GM12873 (cell line): ENCODE results near the gene RALY.

Experiments
- TF ChIP-seq, protein P1 (sequence below): IDR thresholded peaks from 2 replicates; pipeline ENCODE4 v1.5.1; 2012; ENCODE audit warnings: low read depth, mild to moderate bottlenecking, moderate library complexity, low read length, control low read depth; ENCODE audit not compliant: insufficient read depth; ENCODE audit errors: missing control alignments

RALY gene

DNA sequence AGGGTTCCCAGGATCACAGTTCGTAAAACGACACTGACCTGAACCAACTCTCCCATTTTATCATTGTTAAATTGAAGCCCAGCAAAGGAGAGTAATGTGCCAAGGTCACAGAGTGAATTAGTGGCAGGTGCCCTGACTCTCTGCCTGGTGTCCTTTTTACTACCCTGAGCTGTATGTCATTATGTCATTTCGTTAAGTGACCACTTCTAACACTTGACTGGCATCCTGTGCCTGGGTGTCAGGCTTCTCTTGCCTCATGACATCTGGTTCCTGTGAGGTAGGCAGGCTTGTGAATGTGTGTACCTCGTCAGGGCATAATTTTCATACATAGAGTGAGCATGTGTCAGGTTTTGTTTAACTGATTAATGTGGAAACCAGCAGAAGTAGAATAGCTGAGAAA, 48.6 kb downstream of the RALY start:
- TF ChIP-seq, protein P1, sequence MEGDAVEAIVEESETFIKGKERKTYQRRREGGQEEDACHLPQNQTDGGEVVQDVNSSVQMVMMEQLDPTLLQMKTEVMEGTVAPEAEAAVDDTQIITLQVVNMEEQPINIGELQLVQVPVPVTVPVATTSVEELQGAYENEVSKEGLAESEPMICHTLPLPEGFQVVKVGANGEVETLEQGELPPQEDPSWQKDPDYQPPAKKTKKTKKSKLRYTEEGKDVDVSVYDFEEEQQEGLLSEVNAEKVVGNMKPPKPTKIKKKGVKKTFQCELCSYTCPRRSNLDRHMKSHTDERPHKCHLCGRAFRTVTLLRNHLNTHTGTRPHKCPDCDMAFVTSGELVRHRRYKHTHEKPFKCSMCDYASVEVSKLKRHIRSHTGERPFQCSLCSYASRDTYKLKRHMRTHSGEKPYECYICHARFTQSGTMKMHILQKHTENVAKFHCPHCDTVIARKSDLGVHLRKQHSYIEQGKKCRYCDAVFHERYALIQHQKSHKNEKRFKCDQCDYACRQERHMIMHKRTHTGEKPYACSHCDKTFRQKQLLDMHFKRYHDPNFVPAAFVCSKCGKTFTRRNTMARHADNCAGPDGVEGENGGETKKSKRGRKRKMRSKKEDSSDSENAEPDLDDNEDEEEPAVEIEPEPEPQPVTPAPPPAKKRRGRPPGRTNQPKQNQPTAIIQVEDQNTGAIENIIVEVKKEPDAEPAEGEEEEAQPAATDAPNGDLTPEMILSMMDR = no peak

DNA sequence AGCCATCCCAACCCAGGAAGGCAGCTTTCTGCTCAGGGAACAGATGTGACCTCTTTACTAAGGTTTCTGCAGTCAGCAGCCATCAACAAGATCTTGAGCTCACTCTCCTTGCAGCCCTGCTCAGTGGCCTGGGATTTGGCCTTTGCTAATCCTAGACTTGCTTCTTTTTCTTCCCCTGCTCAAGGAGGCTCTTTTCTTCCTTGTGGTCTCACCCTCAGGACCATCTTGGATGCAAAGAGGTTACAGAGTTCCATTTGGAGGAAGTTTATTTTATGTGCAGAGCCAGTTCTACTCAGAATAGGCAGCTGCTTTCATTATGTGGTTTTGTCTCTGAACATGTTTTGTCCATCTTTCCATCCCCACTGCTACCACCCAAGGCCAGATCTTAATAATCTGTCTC, 49.3 kb downstream of the RALY start:
- TF ChIP-seq, protein P1 = no peak

DNA sequence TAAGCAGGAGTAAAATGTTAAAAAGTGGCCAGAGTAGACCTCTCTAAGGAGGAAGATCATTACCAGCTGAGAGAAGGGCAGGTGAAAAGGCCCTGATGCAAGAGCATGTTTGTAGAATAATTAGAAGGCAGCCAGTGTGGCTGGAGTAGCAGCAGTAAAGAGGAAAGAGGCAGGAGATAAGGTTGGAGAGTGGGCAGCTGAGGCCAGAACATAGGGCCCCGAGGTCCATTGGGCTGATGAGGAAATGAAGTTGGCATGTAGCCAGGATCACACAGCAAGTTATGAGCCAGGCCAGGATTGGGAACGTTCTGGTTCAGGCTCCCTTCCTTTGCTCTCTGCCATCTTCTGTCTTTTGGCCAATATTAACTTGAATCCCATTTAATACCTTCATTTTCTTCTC, 51.6 kb downstream of the RALY start:
- TF ChIP-seq, protein P1 = no peak

DNA sequence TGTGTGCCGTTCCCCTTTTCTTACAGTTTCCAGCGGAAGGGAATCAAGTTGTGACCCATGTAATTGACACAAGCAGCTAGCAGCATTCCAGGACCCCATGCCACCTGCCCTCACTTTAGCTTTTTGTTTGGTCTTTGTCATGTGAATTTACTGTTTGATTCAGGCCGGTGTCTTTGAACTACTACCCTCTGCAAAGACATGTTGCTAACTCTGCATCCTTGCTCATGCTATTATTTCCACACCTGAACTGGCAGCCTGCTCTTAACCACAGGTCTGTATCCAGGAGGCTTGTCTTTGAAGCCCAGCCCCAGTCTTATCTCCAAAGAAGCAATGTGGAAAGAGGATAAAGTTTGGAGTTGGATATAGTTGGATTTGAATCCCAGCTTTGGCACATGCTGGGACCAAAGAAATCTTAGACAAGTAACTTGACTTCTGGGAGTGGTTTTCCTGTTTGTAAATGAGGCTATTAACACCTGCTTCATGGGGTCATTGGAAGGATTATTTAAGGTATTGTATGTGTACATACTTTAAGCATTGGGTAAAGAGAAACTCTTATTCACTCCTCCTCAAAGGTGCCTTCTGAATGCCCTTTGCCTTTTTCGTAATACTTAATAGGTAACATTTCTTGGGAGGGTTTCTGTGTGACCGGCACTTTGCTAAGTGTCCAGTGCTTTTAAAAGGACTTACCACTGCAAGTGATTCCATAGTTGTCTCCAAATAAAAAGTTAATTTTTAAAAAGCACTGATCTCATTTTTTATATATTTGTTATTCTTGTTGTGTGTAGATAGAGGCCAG, 52.4 kb downstream of the RALY start:
- TF ChIP-seq, protein P1 = no peak

DNA sequence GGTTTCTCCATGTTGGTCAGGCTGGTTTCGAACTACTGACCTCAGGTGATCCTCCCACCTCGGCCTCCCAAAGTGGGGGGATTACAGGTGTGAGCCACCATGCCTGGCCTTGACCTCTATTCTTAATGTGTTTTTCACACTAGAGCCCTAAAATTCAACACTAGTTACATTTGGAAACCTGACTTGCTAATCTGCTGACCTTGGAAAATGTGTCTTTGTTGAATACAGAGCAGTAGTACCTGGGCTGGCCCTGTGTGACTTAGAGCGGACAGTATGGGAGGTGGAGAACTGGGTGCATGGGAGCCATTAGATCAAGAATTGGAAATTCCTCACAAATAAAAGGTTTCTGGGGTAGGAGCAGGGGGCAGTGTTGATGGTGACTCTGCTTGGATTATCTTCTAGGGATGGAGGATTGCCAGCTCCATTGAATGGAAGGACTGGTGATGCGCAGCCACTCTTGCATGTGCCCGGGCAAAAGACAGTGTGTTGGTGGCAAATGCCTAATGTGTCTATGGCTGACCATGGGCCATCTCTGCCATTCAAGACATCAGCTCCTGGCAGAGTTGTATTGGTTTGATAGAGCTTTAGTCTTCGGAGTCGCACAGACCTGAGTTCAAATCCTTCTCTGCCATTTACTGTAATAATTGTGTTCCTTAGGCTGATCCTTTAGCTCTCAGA, 53.4 kb downstream of the RALY start:
- TF ChIP-seq, protein P1 = no peak

DNA sequence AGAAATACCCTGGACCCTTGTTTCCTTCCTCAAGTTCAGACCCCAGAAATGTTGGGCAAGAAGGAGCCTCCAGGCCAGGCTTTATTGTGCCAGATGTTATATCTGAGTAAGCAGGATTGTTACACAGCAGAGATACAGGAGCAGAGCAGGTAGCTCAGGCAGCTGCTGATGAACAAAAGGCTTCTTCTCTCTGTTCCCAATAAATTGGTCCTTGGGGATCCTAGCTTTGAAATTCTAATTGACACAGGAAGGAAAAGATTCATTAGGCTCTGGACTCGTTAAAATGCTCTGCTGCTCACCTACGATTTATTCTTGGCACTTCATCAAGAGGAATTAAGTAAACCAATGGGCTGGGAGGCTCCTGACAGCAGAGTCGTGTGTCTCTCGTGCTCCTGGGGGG, 54.2 kb downstream of the RALY start:
- TF ChIP-seq, protein P1 = no peak

DNA sequence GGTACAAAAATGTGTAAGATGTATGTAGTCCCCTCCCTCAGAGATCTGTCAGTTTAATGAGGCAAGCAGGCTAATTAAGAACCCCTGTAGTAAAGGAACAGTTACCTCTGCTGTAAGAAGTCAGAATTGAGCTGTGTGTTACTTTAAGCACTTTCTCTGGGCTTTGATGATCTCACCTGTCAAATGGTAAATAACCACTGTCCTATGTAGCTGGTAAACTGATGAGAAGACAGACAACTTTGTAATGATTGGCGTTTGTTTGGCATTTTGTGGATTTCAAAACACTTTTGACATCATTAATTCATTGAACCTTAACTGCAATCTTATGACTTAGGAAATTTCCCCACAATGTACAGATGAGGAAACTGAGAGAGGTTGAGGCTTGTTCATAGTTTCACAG, 55.7 kb downstream of the RALY start:
- TF ChIP-seq, protein P1 = no peak
